Measurements from ENCODE around the gene ATE1.

GRCh38 chr10:121739114-121739513, 188.7 kb downstream of the ATE1 start:
- TF ChIP-seq CTCF (IDR thresholded peaks at IDR 0.05; ENCODE audit: low read length) (no peak), EZH2 (IDR thresholded peaks at IDR 0.05; ENCODE audit: borderline replicate concordance, low read length) (no peak)

All from OCI-LY1 (cell line).